OCI-LY1 (cell line): ENCODE measurements around the gene IGSF9B.

ENCODE experiments used
- H2AFZ ChIP-seq: fragments of 200-600 bp; sonication (generic), shearing (Covaris generic); 2 replicates; pipeline ENCODE4 v1.6.0; 2014; ENCODE audit warnings: antibody characterized with exemption, mild to moderate bottlenecking, low read length
- H3F3A ChIP-seq: fragments of 200-600 bp; sonication (generic), shearing (Covaris generic); 2 replicates; pipeline ENCODE4 v1.6.0; 2014; ENCODE audit warnings: mild to moderate bottlenecking, antibody characterized with exemption, low read length, moderate library complexity; ENCODE audit not compliant: insufficient read depth
- H3K27ac ChIP-seq: fragments of 200-600 bp; sonication (generic); 2 replicates; pipeline ENCODE4 v1.5.1; 2014; ENCODE audit warnings: low read length, mixed run types, mild to moderate bottlenecking, low read depth; ENCODE audit not compliant: poor library complexity, severe bottlenecking
- H3K27me3 ChIP-seq: fragments of 200-600 bp; sonication (generic); 2 replicates; pipeline ENCODE4 v1.6.0; 2014; ENCODE audit warnings: antibody characterized with exemption, mild to moderate bottlenecking, low read length, moderate library complexity; ENCODE audit not compliant: insufficient read depth
- H3K36me3 ChIP-seq: fragments of 200-600 bp; sonication (generic); 2 replicates; pipeline ENCODE4 v1.6.1; 2014; ENCODE audit warnings: mild to moderate bottlenecking, antibody characterized with exemption, low read length, moderate library complexity, mixed read lengths; ENCODE audit not compliant: insufficient read depth
- H3K4me1 ChIP-seq: fragments of 200-600 bp; sonication (generic); 2 replicates; pipeline ENCODE4 v1.5.1; 2014; ENCODE audit warnings: mild to moderate bottlenecking, low read length, moderate library complexity; ENCODE audit not compliant: insufficient read depth, severe bottlenecking
- H3K4me2 ChIP-seq: fragments of 200-600 bp; sonication (generic), shearing (Covaris generic); 2 replicates; pipeline ENCODE4 v1.6.1; 2014; ENCODE audit warnings: low read length
- H3K4me3 ChIP-seq: fragments of 200-600 bp; sonication (generic); 2 replicates; pipeline ENCODE4 v1.5.1; 2014; ENCODE audit warnings: low read length, low read depth, mild to moderate bottlenecking, mixed read lengths; ENCODE audit not compliant: poor library complexity, severe bottlenecking
- H3K79me2 ChIP-seq: fragments of 200-600 bp; shearing (Covaris generic); 2 replicates; pipeline ENCODE4 v1.6.1; 2016; ENCODE audit warnings: mixed run types, low read length, mixed read lengths; ENCODE audit not compliant: insufficient read depth
- H3K9ac ChIP-seq: fragments of 200-600 bp; sonication (generic), shearing (Covaris generic); 2 replicates; pipeline ENCODE4 v1.6.1; 2014; ENCODE audit warnings: mild to moderate bottlenecking, low read length, mixed read lengths
- H3K9me2 ChIP-seq: fragments of 200-600 bp; sonication (generic), shearing (Covaris generic); 2 replicates; pipeline ENCODE4 v1.6.1; 2014; ENCODE audit warnings: low read depth, mild to moderate bottlenecking, low read length, mixed read lengths
- H3K9me3 ChIP-seq: fragments of 200-600 bp; shearing (Covaris generic); 2 replicates; pipeline ENCODE4 v1.6.1; 2014; ENCODE audit warnings: low read length, mixed read lengths
- H4K20me1 ChIP-seq: fragments of 200-600 bp; sonication (generic), shearing (Covaris generic); 2 replicates; pipeline ENCODE4 v1.6.0; 2016; ENCODE audit warnings: mild to moderate bottlenecking, low read length; ENCODE audit not compliant: insufficient read depth
- CTCF ChIP-seq: fragments of 200-600 bp; sonication (generic), shearing (Covaris generic); IDR thresholded peaks from 2 replicates; pipeline ENCODE4 v1.5.1; 2017; ENCODE audit warnings: mild to moderate bottlenecking, antibody characterized with exemption, low read length, moderate library complexity, mixed read lengths
- EZH2 ChIP-seq: fragments of 200-600 bp; sonication (generic), shearing (Covaris generic); IDR thresholded peaks from 2 replicates; pipeline ENCODE4 v1.8.0; 2017; ENCODE audit warnings: borderline replicate concordance, mixed run types, mild to moderate bottlenecking, antibody characterized with exemption, low read length, moderate library complexity, mixed read lengths

IGSF9B gene

GRCh38 chr11:133886029-133886428, 70.7 kb downstream of the IGSF9B start:
- Histone ChIP-seq H3K4me2 (no peak overlapping the region), H3K9me3 (no peaks in the 10 kb centered on the region), H3K9ac (no peak overlapping the region), H3F3A (no peaks in the 10 kb centered on the region), H3K79me2 (no peaks in the 10 kb centered on the region), H4K20me1 (no peaks in the 10 kb centered on the region), H2AFZ (no peak overlapping the region), H3K9me2 (no peaks in the 10 kb centered on the region), H3K36me3 (no peaks in the 10 kb centered on the region), H3K4me1 (no peaks in the 10 kb centered on the region), H3K4me3 (no peak overlapping the region), H3K27me3 (no peaks in the 10 kb centered on the region), H3K27ac (no peak overlapping the region)
- TF ChIP-seq EZH2 = no peak
- no peak for TF ChIP-seq CTCF

GRCh38 chr11:133872160-133872559, 84.6 kb downstream of the IGSF9B start:
- Histone ChIP-seq H3K79me2 (no peaks in the 10 kb centered on the region), H3K9me2 (no peaks in the 10 kb centered on the region), H3K4me2 (no peak overlapping the region), H3K27ac (no peak overlapping the region), H3K9ac (no peak overlapping the region), H3K36me3 (no peaks in the 10 kb centered on the region), H3K4me3 (no peak overlapping the region), H3K27me3 (no peaks in the 10 kb centered on the region), H3K4me1 (no peaks in the 10 kb centered on the region), H4K20me1 (no peaks in the 10 kb centered on the region), H3F3A (no peaks in the 10 kb centered on the region), H3K9me3 (no peaks in the 10 kb centered on the region), H2AFZ (no peak overlapping the region)
- TF ChIP-seq CTCF = no peak
- no peak for TF ChIP-seq EZH2

GRCh38 chr11:133867456-133867855, 89.3 kb downstream of the IGSF9B start:
- no peak overlapping the region for H3K4me3 ChIP-seq
- H3K27ac ChIP-seq = no peak overlapping the region
- H3K36me3 ChIP-seq = no peaks in the 10 kb centered on the region
- no peaks in the 10 kb centered on the region for H4K20me1 ChIP-seq
- no peaks in the 10 kb centered on the region for H3K27me3 ChIP-seq
- H3K9me2 ChIP-seq = no peaks in the 10 kb centered on the region
- no peak overlapping the region for H3K9ac ChIP-seq
- H3K4me1 ChIP-seq = no peaks in the 10 kb centered on the region
- no peaks in the 10 kb centered on the region for H3K79me2 ChIP-seq
- no peaks in the 10 kb centered on the region for H3K9me3 ChIP-seq
- no peaks in the 10 kb centered on the region for H3F3A ChIP-seq
- H2AFZ ChIP-seq = no peak overlapping the region
- H3K4me2 ChIP-seq = no peak overlapping the region
- TF ChIP-seq EZH2 (no peak), CTCF (no peak)
